ENCODE measurements around the gene PTGER1. TPM values are rescaled to one million over a fixed set of nuclear protein-coding genes. Genes with fewer than 3 reads are reported as not detected.
"Not testable (repeated sequence)": the region's sequence is repeated elsewhere in the genome, so short reads cannot be mapped to it uniquely, and the experiment has no call there.

Gene PTGER1
- total RNA-seq, 4 donors from 2014 or later: 0.23 to 4.6 (median 1.3) TPM

- Histone ChIP-seq H3K36me3 (peaks cover 0 to 65% of the 10 kb centered on the region in 2 donors), H3K27me3 (peaks cover 30% of the 10 kb centered on the region)
- WGBS, 2 donors (ENCODE audit: low coverage in 1 of 2): 100% methylated on average over 1 of the region's 32 CpGs; no CpG with 5 or more reads in 1 of the 2 donors
Observed at GRCh38 chr19:14470031-14470876, 4.9 kb downstream of the PTGER1 start.

DNA sequence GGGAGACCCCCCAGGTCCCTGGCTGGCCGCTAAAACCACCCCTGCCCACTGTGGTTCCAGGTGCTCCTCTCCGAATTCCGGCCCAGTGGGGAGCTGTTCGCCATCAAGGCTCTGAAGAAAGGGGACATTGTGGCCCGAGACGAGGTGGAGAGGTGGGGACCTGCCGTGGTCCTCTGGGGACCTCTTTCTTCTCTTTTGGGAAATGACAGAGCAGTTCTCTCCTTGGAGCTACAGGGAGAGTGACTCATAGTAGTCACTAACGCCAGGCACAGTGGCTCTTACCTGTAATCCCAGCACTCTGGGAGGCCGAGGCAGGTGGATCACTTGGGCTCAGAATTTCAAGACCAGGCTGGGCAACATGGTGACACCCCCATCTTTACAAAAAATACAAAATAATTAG, 7.3 kb downstream of the PTGER1 start:
- H3K4me1 ChIP-seq: peaks cover 0 to 15% (median 9%) of the 10 kb centered on the region in 3 donors
- no peak for ATAC-seq
- WGBS, 2 donors (ENCODE audit: low coverage in 1 of 2): 49 to 71% methylated on average over 4 to 5 of the region's 9 CpGs
- H3K9me3 ChIP-seq: no peaks in the 10 kb centered on the region
- TF ChIP-seq POLR2AphosphoS5 (IDR thresholded peaks at IDR 0.05): no peak
- no peak for TF ChIP-seq POLR2A (IDR thresholded peaks at IDR 0.05)
- TF ChIP-seq CTCF (IDR thresholded peaks at IDR 0.05): no peak
- TF ChIP-seq EP300 (IDR thresholded peaks at IDR 0.05): no peak
- H3K27me3 ChIP-seq: peaks cover 6% of the 10 kb centered on the region
- no peak overlapping the region for H3K4me3 ChIP-seq
- peaks cover 0 to 90% of the 10 kb centered on the region in 2 donors for H3K36me3 ChIP-seq
- H3K27ac ChIP-seq: no peak overlapping the region

More at GRCh38 chr19:14470031-14470876, 4.9 kb downstream of the PTGER1 start:
- Histone ChIP-seq H3K9me3 (no peaks in the 10 kb centered on the region), H3K4me1 (peaks cover 0 to 39% (median 13%) of the 10 kb centered on the region in 3 donors), H3K27ac (no peak overlapping the region), H3K4me3 (no peak overlapping the region)
- no peak for ATAC-seq
- TF ChIP-seq POLR2A (IDR thresholded peaks at IDR 0.05) (no peak), EP300 (IDR thresholded peaks at IDR 0.05) (no peak), POLR2AphosphoS5 (IDR thresholded peaks at IDR 0.05) (no peak), CTCF (IDR thresholded peaks at IDR 0.05) (no peak)

GRCh38 chr19:14467391-14467790, 7.8 kb downstream of the PTGER1 start:
- no peak overlapping the region for H3K4me3 ChIP-seq
- H3K36me3 ChIP-seq: peaks cover 0 to 94% of the 10 kb centered on the region in 2 donors
- H3K4me1 ChIP-seq: peaks cover 0 to 11% (median 5%) of the 10 kb centered on the region in 3 donors
- 40 to 88% methylated on average over 1 to 8 of the region's 12 CpGs for WGBS, 2 donors (ENCODE audit: low coverage in 1 of 2)
- ATAC-seq: no peak
- peaks cover 2% of the 10 kb centered on the region for H3K27me3 ChIP-seq
- H3K9me3 ChIP-seq: no peaks in the 10 kb centered on the region
- TF ChIP-seq POLR2AphosphoS5 (IDR thresholded peaks at IDR 0.05) (no peak), CTCF (IDR thresholded peaks at IDR 0.05) (no peak), POLR2A (IDR thresholded peaks at IDR 0.05) (no peak), EP300 (IDR thresholded peaks at IDR 0.05) (no peak)
- no peak overlapping the region for H3K27ac ChIP-seq

- Histone ChIP-seq H3K27ac (no peak overlapping the region), H3K27me3 (no peaks in the 10 kb centered on the region), H3K4me1 (no peaks in the 10 kb centered on the region), H3K9me3 (no peaks in the 10 kb centered on the region), H3K36me3 (peaks cover 0 to 100% of the 10 kb centered on the region in 2 donors), H3K4me3 (no peak overlapping the region)
- TF ChIP-seq POLR2A (IDR thresholded peaks at IDR 0.05): no peak
- no peak for TF ChIP-seq CTCF (IDR thresholded peaks at IDR 0.05)
- no peak for TF ChIP-seq EP300 (IDR thresholded peaks at IDR 0.05)
- no peak for TF ChIP-seq POLR2AphosphoS5 (IDR thresholded peaks at IDR 0.05)
- ATAC-seq: no peak
- no CpG with 5 or more reads among the region's 21 CpGs for WGBS, 2 donors (ENCODE audit: low coverage in 1 of 2)
Observed at GRCh38 chr19:14463747-14464146, 11.4 kb downstream of the PTGER1 start.

GRCh38 chr19:14462401-14462800, 12.8 kb downstream of the PTGER1 start:
- H3K27me3 ChIP-seq, H3K4me1 ChIP-seq, H3K27ac ChIP-seq, H3K4me3 ChIP-seq, ATAC-seq, H3K9me3 ChIP-seq: not testable (repeated sequence)
- H3K36me3 ChIP-seq: peaks cover 0 to 100% of the 10 kb centered on the region in 2 donors
- 100% methylated on average over 4 to 6 of the region's 7 CpGs for WGBS, 2 donors (ENCODE audit: low coverage in 1 of 2)

All from gastroesophageal sphincter (tissue), 4 donors.